ENCODE data around the gene LINGO3. TPM values are rescaled to one million over a fixed set of nuclear protein-coding genes. Genes with fewer than 3 reads are reported as not detected.

LINGO3 gene
- total RNA-seq, 6 donors from 2014 or later = 0.10 to 0.61 (median 0.17) TPM; not detected in 3

DNA sequence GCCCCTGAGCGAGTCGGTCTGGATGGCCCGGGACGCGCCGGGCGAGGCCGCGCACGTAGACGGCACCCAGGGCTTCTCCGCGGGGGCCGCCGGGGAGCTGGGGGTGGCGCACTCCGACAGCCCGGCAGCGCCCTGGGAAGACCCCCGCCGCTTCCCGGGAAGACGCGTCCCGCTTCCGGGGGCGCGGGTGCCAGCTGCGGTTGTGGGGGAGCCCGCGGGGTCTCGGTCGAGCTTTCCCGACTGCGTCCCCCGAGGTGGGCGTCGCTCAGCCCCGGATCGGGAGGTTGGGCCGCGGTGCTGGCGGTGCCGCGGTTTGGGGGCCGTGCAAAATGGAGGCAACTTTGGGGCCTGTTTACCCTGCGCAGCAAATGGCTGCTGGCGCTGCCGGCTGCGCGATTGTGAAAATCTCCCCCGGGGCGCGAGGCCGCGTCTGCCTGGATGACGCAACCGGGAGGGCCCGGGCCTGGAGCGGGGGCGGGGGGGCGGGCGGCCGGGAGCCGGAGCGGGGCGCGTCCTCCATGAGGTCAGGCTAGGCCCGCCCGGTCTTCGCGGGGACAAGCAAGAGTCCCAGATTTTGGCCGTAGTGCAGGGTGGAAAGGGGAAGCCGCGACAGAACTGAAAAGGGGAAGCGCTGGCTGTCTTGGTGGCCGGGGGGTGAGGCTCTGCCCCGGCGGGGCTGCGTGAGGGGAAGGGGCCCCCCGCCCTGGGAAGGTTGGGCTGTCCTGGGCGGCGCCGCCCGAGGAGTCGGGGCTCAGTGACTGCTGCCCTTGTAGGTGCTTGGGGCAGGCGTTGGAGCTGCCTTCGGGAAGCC lies 37.3 kb downstream of the LINGO3 start:
- DNase-seq = peak; percentile 87 to 96
- Histone ChIP-seq H3K27ac (peak overlapping the region; percentile 99), H3K4me1 (peaks cover 59 to 76% (median 67%) of the 10 kb centered on the region in 4 donors), H3K4me3 (peak overlapping the region; percentile 87 to 99 (median 98)), H3K9me3 (no peaks in the 10 kb centered on the region), H3K27me3 (no peaks in the 10 kb centered on the region), H3K36me3 (peaks cover 9 to 24% (median 18%) of the 10 kb centered on the region in 4 donors)
- WGBS, 2 donors = 0% methylated on average over 16 to 40 of the region's 88 CpGs
- peak; percentile 73 to 93 for TF ChIP-seq POLR2AphosphoS5 (IDR thresholded peaks at IDR 0.05)
- peak; percentile 23 to 84 (median 51) for TF ChIP-seq POLR2A (IDR thresholded peaks at IDR 0.05)
- TF ChIP-seq, protein P1, sequence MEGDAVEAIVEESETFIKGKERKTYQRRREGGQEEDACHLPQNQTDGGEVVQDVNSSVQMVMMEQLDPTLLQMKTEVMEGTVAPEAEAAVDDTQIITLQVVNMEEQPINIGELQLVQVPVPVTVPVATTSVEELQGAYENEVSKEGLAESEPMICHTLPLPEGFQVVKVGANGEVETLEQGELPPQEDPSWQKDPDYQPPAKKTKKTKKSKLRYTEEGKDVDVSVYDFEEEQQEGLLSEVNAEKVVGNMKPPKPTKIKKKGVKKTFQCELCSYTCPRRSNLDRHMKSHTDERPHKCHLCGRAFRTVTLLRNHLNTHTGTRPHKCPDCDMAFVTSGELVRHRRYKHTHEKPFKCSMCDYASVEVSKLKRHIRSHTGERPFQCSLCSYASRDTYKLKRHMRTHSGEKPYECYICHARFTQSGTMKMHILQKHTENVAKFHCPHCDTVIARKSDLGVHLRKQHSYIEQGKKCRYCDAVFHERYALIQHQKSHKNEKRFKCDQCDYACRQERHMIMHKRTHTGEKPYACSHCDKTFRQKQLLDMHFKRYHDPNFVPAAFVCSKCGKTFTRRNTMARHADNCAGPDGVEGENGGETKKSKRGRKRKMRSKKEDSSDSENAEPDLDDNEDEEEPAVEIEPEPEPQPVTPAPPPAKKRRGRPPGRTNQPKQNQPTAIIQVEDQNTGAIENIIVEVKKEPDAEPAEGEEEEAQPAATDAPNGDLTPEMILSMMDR (IDR thresholded peaks at IDR 0.05) = no peak
- TF ChIP-seq EP300 (IDR thresholded peaks at IDR 0.05) = peak in 1 of 4 donors; percentile 36
- peak; percentile 30 to 69 for ATAC-seq (ENCODE audit: low FRiP score in 2 of 2)

DNA sequence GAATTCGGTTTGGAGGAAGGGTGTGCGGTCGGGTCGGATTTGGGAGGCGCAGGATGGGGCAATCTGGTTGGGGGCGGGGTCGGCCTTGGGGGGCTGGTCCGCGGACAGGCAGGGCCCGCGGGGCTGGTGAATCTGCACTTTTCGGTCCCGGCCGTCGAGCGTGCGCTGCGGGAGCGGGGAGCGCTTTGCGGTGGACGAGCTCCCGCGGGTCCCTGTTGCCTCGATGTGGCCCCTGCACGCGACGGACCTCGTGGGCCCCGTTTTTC lies 37.9 kb downstream of the LINGO3 start:
- no peaks in the 10 kb centered on the region for H3K27me3 ChIP-seq
- peaks cover 53 to 70% (median 62%) of the 10 kb centered on the region in 4 donors for H3K4me1 ChIP-seq
- no peak for TF ChIP-seq POLR2A (IDR thresholded peaks at IDR 0.05)
- TF ChIP-seq EP300 (IDR thresholded peaks at IDR 0.05) = no peak
- TF ChIP-seq POLR2AphosphoS5 (IDR thresholded peaks at IDR 0.05) = no peak
- TF ChIP-seq, protein P1 (IDR thresholded peaks at IDR 0.05) = peak in 1 of 6 experiments; percentile 3
- H3K27ac ChIP-seq = peak overlapping the region; percentile 99
- 0% methylated on average over 7 of the region's 30 CpGs; no CpG with 5 or more reads in 1 of the 2 donors for WGBS, 2 donors
- DNase-seq (no peak), ATAC-seq (ENCODE audit: low FRiP score in 2 of 2) (peak in 1 of 2 donors; percentile 50)
- peaks cover 9 to 24% (median 17%) of the 10 kb centered on the region in 4 donors for H3K36me3 ChIP-seq
- peak overlapping the region; percentile 87 to 99 (median 98) for H3K4me3 ChIP-seq
- no peaks in the 10 kb centered on the region for H3K9me3 ChIP-seq

DNA sequence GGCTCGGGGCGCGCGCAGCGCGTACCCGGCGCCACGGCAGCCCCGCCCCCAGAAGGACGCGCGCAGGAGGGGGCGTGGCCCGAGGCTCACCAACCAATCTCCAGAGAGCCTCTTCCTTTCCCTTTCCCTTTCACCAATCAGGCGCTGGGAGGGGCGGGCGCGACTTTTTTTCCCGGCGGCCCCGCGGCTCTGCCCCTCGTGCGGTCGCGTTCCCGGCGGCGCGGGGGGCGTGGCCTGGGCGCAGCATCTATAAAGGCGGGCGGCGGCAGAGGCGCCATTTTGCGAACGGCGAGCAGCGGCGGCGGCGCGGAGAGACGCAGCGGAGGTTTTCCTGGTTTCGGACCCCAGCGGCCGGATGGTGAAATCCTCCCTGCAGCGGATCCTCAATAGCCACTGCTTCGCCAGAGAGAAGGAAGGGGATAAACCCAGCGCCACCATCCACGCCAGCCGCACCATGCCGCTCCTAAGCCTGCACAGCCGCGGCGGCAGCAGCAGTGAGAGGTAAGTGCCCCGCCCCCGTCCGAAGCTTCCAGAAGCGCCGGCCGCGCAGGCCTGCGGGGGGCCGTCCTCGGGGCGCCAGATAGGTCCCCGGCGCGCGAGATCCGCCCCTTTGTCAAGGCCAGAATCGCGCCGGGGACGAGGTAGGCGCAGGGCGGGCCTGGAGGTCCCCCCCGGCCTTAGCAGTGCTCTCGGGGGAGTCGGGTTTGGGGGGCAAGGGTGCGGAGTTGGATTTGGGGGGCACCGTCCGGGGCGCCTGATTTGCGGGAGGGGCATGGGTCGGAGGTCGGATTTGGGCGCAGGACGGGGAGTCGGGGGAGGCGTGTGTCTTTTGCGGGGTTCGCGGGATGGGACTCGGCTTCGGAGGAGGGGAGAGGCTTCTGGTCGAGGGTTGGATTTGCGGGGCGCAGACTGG lies 38.5 kb downstream of the LINGO3 start:
- WGBS, 2 donors = 0 to 1% methylated on average over 32 to 76 of the region's 103 CpGs
- peak overlapping the region; percentile 99 for H3K27ac ChIP-seq
- peaks cover 52 to 71% (median 61%) of the 10 kb centered on the region in 4 donors for H3K4me1 ChIP-seq
- peak in 1 of 4 donors; percentile 84 for TF ChIP-seq EP300 (IDR thresholded peaks at IDR 0.05)
- TF ChIP-seq POLR2A (IDR thresholded peaks at IDR 0.05) = peak; percentile 98 to 100 (median 99)
- peak; percentile 99 to 100 for TF ChIP-seq POLR2AphosphoS5 (IDR thresholded peaks at IDR 0.05)
- TF ChIP-seq, protein P1 (IDR thresholded peaks at IDR 0.05) = peak in 5 of 6 experiments; percentile 9 to 75 (median 65)
- no peaks in the 10 kb centered on the region for H3K27me3 ChIP-seq
- peaks cover 9 to 24% (median 17%) of the 10 kb centered on the region in 4 donors for H3K36me3 ChIP-seq
- peak overlapping the region; percentile 87 to 99 (median 98) for H3K4me3 ChIP-seq
- no peaks in the 10 kb centered on the region for H3K9me3 ChIP-seq
- ATAC-seq (ENCODE audit: low FRiP score in 2 of 2) = peak; percentile 91 to 94
- peak; percentile 96 to 100 for DNase-seq

DNA sequence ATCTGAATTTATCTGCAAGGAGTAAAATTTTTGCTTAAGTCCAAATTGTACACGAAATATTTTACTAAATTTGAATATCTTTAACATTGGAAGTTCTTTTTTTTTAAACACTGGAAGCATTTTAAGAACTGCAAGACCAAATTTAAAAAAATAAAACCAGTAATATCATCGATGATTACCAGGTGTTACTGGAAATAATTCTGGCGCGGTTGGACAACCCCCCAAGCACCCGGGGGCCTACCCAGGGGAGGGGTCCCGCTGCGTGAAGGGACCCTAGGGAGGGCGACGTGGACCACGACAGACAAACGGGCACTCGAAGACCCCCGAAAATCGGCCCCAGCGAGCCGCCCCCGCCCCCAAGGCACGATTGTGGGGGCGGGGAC lies 39.1 kb downstream of the LINGO3 start:
- peaks cover 46 to 65% (median 56%) of the 10 kb centered on the region in 4 donors for H3K4me1 ChIP-seq
- TF ChIP-seq, protein P1 (IDR thresholded peaks at IDR 0.05) = no peak
- TF ChIP-seq POLR2A (IDR thresholded peaks at IDR 0.05) = no peak
- TF ChIP-seq POLR2AphosphoS5 (IDR thresholded peaks at IDR 0.05) = no peak
- no peak for TF ChIP-seq EP300 (IDR thresholded peaks at IDR 0.05)
- peak overlapping the region; percentile 99 for H3K27ac ChIP-seq
- peak overlapping the region; percentile 55 to 99 (median 98) for H3K4me3 ChIP-seq
- ATAC-seq (ENCODE audit: low FRiP score in 2 of 2) (no peak), DNase-seq (no peak)
- no peaks in the 10 kb centered on the region for H3K9me3 ChIP-seq
- no peaks in the 10 kb centered on the region for H3K27me3 ChIP-seq
- WGBS, 2 donors = 3 to 6% methylated on average over 5 to 13 of the region's 19 CpGs
- peaks cover 9 to 24% (median 17%) of the 10 kb centered on the region in 4 donors for H3K36me3 ChIP-seq
